Midbrain (tissue), 1 donor: ENCODE results near the gene C1QTNF4.

ENCODE experiments used
- DNase-seq: peaks from one replicate; lab custom pipeline; 2025; lab: John Stamatoyannopoulos, UW

The C1QTNF4 gene

GRCh38 chr11:47592970-47593369 lies 1.2 kb downstream of the C1QTNF4 start:
- DNase-seq = no peak

- DNase-seq = no peak
These were observed 2.0 kb downstream of the C1QTNF4 start for GRCh38 chr11:47592251-47592650.

- no peak for DNase-seq
These were observed 2.4 kb downstream of the C1QTNF4 start for GRCh38 chr11:47591764-47592163.

GRCh38 chr11:47589977-47590861 lies 4.0 kb downstream of the C1QTNF4 start:
- DNase-seq = no peak

- DNase-seq = no peak
These were observed 4.6 kb downstream of the C1QTNF4 start for GRCh38 chr11:47589584-47589976.

GRCh38 chr11:47589118-47589517 lies 5.1 kb downstream of the C1QTNF4 start:
- no peak for DNase-seq

DNA sequence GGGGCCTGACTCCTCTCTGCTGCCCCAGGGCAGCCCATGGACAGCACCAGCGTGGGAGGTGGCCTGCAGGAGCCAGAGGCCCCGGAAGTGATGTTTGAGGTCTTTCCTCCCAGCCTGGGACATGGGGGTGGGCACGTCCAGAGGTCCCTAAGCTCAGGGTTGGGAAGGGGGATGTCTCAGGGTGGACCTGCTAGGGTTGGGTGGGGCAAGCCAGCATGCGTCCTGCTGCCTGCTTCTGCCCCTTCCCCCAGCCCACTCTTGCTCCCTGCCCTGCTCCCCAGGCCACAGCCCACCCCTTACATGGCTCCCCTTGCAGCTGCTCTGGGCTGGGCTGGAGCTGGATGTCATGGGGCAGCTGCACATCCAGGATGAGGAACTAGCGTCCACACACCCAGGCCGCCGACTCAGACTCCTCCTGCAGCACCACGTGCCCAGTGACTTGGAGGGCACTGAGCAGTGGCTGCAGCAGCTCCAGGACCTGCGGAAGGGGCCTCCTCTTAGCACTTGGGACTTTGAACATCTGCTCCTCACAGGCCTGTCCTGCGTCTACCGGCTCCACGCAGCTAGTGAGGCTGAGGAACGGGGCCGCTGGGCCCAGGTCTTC lies 6.4 kb downstream of the C1QTNF4 start:
- DNase-seq = peak; percentile 41

GRCh38 chr11:47587039-47587716 lies 7.0 kb downstream of the C1QTNF4 start:
- no peak for DNase-seq

- DNase-seq = no peak
These were observed 7.9 kb downstream of the C1QTNF4 start, which contains the start of gene FAM180B for GRCh38 chr11:47586098-47586855. TSS of gene FAM180B (plus strand) at chr11:47586678. CDS start at chr11:47586769, 91 bp downstream.

- no peak for DNase-seq
These were observed 10.4 kb downstream of the C1QTNF4 start for GRCh38 chr11:47583844-47584243.

GRCh38 chr11:47578524-47579494 lies 15.4 kb downstream of the C1QTNF4 start, which contains the start of the genes KBTBD4 and NDUFS3:
TSS of gene KBTBD4 (minus strand) at chr11:47578970. CDS start at chr11:47578951, 19 bp downstream.
TSS of gene NDUFS3 (plus strand) at chr11:47579074. CDS start at chr11:47579092, 18 bp downstream.
- peak; percentile 94 for DNase-seq

GRCh38 chr11:47577460-47578041 lies 16.7 kb downstream of the C1QTNF4 start:
- no peak for DNase-seq

DNA sequence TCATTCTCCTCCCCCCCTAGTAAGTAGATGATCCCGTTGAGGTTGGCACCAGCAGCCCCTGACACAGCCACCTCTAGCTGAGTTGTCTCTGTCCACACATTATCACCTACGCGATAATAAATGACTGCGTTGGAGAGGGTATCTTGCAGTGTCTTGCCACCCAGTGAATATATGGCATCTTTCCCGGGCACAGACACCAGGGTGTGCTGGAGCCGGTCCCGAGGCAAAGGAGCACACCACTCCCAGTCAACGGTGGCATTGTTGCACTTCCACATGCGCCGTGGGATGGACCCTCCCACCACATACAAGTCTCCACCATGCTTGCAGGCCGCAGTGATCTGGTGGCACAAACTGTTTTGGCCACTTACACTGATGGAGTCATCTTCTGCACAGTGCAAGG lies 20.9 kb downstream of the C1QTNF4 start:
- DNase-seq = no peak

- no peak for DNase-seq
These were observed 21.4 kb downstream of the C1QTNF4 start for GRCh38 chr11:47572715-47573255.

GRCh38 chr11:47571895-47572294 lies 22.3 kb downstream of the C1QTNF4 start:
- DNase-seq = no peak

GRCh38 chr11:47571357-47571729 lies 22.9 kb downstream of the C1QTNF4 start:
- DNase-seq = no peak

DNA sequence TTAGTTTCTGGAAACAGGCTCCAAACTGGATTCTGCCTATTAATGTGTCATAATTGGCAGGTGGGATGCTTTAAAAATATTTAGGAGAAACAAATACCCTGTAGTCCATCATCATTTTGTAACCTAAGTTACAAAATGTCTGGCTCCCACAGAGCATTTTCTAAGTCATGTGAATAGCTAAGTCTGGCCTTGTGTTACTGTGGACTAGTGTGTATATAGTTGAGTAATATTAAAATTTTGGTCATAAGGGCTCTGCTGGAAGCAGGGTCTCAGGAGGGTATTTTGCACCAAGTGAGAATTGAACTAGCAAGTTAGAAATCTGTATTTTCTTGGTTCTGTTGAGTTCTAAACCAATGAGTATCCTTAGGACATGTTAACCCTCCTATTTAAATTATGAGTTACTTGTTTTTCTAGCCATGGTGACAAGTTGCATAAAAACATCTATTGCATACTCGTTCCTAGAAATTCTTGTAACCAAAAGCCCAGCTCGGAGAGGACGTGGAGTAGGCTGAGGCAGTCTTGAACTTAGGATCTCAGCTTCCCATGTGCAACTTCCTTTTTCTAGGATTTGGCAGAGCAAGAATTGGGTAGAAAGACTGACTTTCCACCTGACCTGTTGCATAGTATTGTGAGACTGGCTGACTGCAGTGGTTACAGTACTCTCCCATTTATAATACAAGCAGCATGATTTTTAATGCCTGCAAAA lies 23.4 kb downstream of the C1QTNF4 start:
- no peak for DNase-seq

DNA sequence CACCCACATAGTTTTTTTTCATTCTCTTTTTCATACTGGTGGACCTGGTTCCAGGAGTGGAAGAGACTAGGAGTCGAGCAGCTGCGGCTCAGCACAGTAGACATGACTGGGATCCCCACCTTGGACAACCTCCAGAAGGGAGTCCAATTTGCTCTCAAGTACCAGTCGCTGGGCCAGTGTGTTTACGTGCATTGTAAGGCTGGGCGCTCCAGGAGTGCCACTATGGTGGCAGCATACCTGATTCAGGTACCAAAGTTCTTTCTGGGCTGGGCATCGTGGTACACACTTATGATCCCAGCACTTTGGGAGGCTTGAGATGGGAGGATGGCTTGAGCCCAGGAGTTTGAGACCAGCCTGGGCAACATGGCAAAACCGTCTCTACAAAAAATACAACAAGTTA lies 24.6 kb downstream of the C1QTNF4 start:
- DNase-seq = no peak

- no peak for DNase-seq
These were observed 28.0 kb downstream of the C1QTNF4 start for GRCh38 chr11:47566149-47566698.
